GM12878 (cell line): Measurements from ENCODE around the gene HAS3. TPM values are rescaled to one million over a fixed set of nuclear protein-coding genes. Genes with fewer than 3 reads are reported as not detected.

ENCODE experiments used
- ATAC-seq: fragments of 200-7000 bp; cut with Tn5 transposase; 3 replicates; pipeline ENCODE4 v1.9.1; 2020; ENCODE audit warnings: mild to moderate bottlenecking, moderate library complexity
- BruUV-seq: library from RNA; stranded (reverse); fragments of 400-500 nt; replicated peaks from 2 replicates; lab custom pipeline; 2021; lab: Mats Ljungman, UMichigan
- CTCF ChIA-PET: fragments of 300-600 bp; sonication (Branson Sonifier 250); formaldehyde crosslinking; extraction: SDS; loops from one replicate; lab custom pipeline; 2021; ENCODE audit warnings: inconsistent platforms; lab: Yijun Ruan, JAX
- POLR2A ChIA-PET: fragments of 350-600 bp; formaldehyde crosslinking; extraction: SDS; loops from one replicate; lab custom pipeline; 2021; ENCODE audit warnings: inconsistent platforms; lab: Charles Lee
- RAD21 ChIA-PET: fragments of 300-600 bp; sonication (Branson Sonifier 250); formaldehyde crosslinking; loops from one replicate; lab custom pipeline; 2023; ENCODE audit warnings: antibody characterized with exemption; ENCODE audit not compliant: unreplicated experiment; lab: Charles Lee
- SMC1A ChIA-PET: fragments of 300-600 bp; sonication (Branson Sonifier 250); formaldehyde crosslinking; loops from one replicate; lab custom pipeline; 2023; ENCODE audit not compliant: unreplicated experiment, uncharacterized antibody; lab: Charles Lee
- DNase-seq: peaks from one replicate; pipeline ENCODE4 v3.0.0-alpha.2; 2011; ENCODE audit warnings: low read depth, low spot score
- FAIRE-seq: peaks from 3 replicates; lab custom pipeline; 2011; peaks lifted over from hg19 to GRCh38; lab: Jason Lieb, UNC
- H2AFZ ChIP-seq: 2 replicates; pipeline ENCODE4 v1.6.0; 2011; ENCODE audit warnings: low read depth, low read length, control low read depth; ENCODE audit not compliant: control insufficient read depth
- H3K27ac ChIP-seq: 2 replicates; pipeline ENCODE4 v1.5.1; 2011; ENCODE audit warnings: control low read depth; ENCODE audit not compliant: control insufficient read depth, insufficient read depth
- H3K27me3 ChIP-seq, 2 experiments: replicated peaks in 1 of 2; 2 replicates each; pipeline versions ENCODE4 v1.6.0 to v1.6.1; 2011; ENCODE audit warnings: low read length in 1 of 2; ENCODE audit not compliant: control insufficient read depth in 2 of 2, insufficient read depth in 2 of 2
- H3K36me3 ChIP-seq, 2 experiments: 2 replicates each; pipeline ENCODE4 v1.5.1; 2011; ENCODE audit warnings: low read length in 1 of 2; ENCODE audit not compliant: control insufficient read depth in 2 of 2, insufficient read depth in 2 of 2
- H3K4me1 ChIP-seq: 2 replicates; pipeline ENCODE4 v1.6.1; 2011; ENCODE audit warnings: mild to moderate bottlenecking, low read length, moderate library complexity, mixed read lengths; ENCODE audit not compliant: control insufficient read depth, insufficient read depth
- H3K4me2 ChIP-seq: 2 replicates; pipeline ENCODE4 v1.6.0; 2011; ENCODE audit warnings: control low read depth; ENCODE audit not compliant: control insufficient read depth, insufficient read depth
- H3K4me3 ChIP-seq: fragments of 200-600 bp; sonication (generic); 2 replicates; pipeline ENCODE4 v1.5.1; 2016
- H3K79me2 ChIP-seq: 2 replicates; pipeline ENCODE4 v1.6.0; 2011; ENCODE audit warnings: low read length; ENCODE audit not compliant: control insufficient read depth, insufficient read depth
- H3K9ac ChIP-seq: 2 replicates; pipeline ENCODE4 v1.8.0; 2011; ENCODE audit warnings: low read length, control low read depth, mixed read lengths; ENCODE audit not compliant: control insufficient read depth, insufficient read depth
- H3K9me3 ChIP-seq: replicated peaks from 3 replicates; pipeline ENCODE4 v1.5.1; 2011; ENCODE audit warnings: mild to moderate bottlenecking, low read length; ENCODE audit not compliant: control insufficient read depth, insufficient read depth
- H4K20me1 ChIP-seq: 2 replicates; pipeline ENCODE4 v1.6.0; 2011; ENCODE audit not compliant: control insufficient read depth, insufficient read depth
- CUX1 ChIP-seq: IDR thresholded peaks from 2 replicates; pipeline ENCODE4 v1.6.1; 2012; ENCODE audit warnings: improper control_type of control experiment, low read depth, low read length; ENCODE audit not compliant: insufficient replicate concordance
- E2F4 ChIP-seq: IDR thresholded peaks from 2 replicates; pipeline ENCODE4 v1.6.1; 2012; ENCODE audit warnings: low read depth, low read length, improper control_type of control experiment
- ELK1 ChIP-seq: IDR thresholded peaks from 2 replicates; pipeline ENCODE4 v1.6.1; 2012; ENCODE audit warnings: low read depth, low read length, improper control_type of control experiment
- SIX5 ChIP-seq: IDR thresholded peaks from 2 replicates; pipeline ENCODE4 v1.6.1; 2011; ENCODE audit warnings: mild to moderate bottlenecking, low read depth, low read length, moderate library complexity; ENCODE audit not compliant: severe bottlenecking
- SUZ12 ChIP-seq: fragments of 200-600 bp; sonication (generic); IDR thresholded peaks from one replicate; pipeline ENCODE4 v1.6.1; 2018; ENCODE audit warnings: antibody characterized with exemption, mild to moderate bottlenecking; ENCODE audit not compliant: unreplicated experiment
- USF1 ChIP-seq: IDR thresholded peaks from 2 replicates; pipeline ENCODE4 v1.6.1; 2011; ENCODE audit warnings: borderline replicate concordance, low read depth, mild to moderate bottlenecking, moderate library complexity, mixed read lengths, low read length; ENCODE audit not compliant: insufficient read depth; ENCODE audit errors: extremely low read length
- WRNIP1 ChIP-seq: IDR thresholded peaks from 2 replicates; pipeline ENCODE4 v1.6.1; 2011; ENCODE audit warnings: low read depth, low read length, improper control_type of control experiment, borderline replicate concordance
- WGBS: methylation state at CpG from one replicate; pipeline ENCODE4 v1.1.6; 2016; ENCODE audit warnings: low lambda C conversion rate; ENCODE audit not compliant: insufficient replicate concordance, insufficient coverage; ENCODE audit errors: missing lambda C conversion rate; 5-methylcytosine and 5-hydroxymethylcytosine counted together
- in situ Hi-C: fragments of 300-500 bp; cut with MboI; formaldehyde crosslinking; loops from 9 replicates; pipeline ENCODE4 v1.14.3; 2018; ENCODE audit warnings: mixed read lengths
- intact Hi-C: fragments of 100-400 bp; cut with micrococcal nuclease; formaldehyde crosslinking; loops from one replicate; pipeline ENCODE4 v1.14.2; 2022; ENCODE audit not compliant: unreplicated experiment
- polyA plus RNA-seq, 11 experiments: library from polyadenylated mRNA; depleted of rRNA in 4 of 11; unstranded in 6 of 11; stranded (reverse) in 5 of 11; fragments of >200 nt; fragmentation: Nextera tagmentation in 4 of 11; fragmentation: Illumina TruSeq in 1 of 11; extraction: Ambion mirVana in 4 of 11; extraction: Trizol in 1 of 11; gene quantifications; 1 replicate in 1 of 11; 2 replicates in 10 of 11; pipeline versions ENCODE4 v1.2.1 to v1.2.3, GENCODE V29; 2011 to 2016; ENCODE audit warnings: inconsistent platforms in 2 of 11, missing spikeins in 2 of 11, low read depth in 1 of 11
- total RNA-seq, 4 experiments: library from RNA; depleted of rRNA in 3 of 4; stranded (reverse); fragments of >200 nt in 3 of 4; fragmentation: Illumina TruSeq in 1 of 4; extraction: Trizol in 1 of 4; gene quantifications; 2 replicates each; pipeline versions ENCODE4 v1.2.1 to v1.2.3, GENCODE V29; 2013 to 2021

Gene HAS3
- total and polyA plus RNA-seq, 10 of the 15 experiments (the other 5 are each of a cell fraction or from before 2014, with no cell fraction given) = 0.06 to 0.56 (median 0.19) TPM; not detected in 2

GRCh38 chr16:69131839-69132423, 26.5 kb downstream of the HAS3 start (continued):
- TF ChIP-seq E2F4 = no peak
- TF ChIP-seq SIX5 = no peak
- TF ChIP-seq, all 136 proteins: peak for 13

GRCh38 chr16:69132424-69133252, 27.2 kb downstream of the HAS3 start, which contains the start of the genes CHTF8 and UTP4:
Gene CHTF8, minus strand, starts transcription at chr16:69132588. Its CDS starts 11,130 bp downstream, at chr16:69121458.
Gene UTP4, plus strand, starts transcription at chr16:69132649. Its CDS starts 811 bp downstream, at chr16:69133460.
- Histone ChIP-seq H3K36me3 (peaks cover 0 to 1% of the 10 kb centered on the region in 2 experiments; a peak in 1 of 4 replicates), H3K9ac (peak within 1 kb of the TSS; percentile 87), H3K79me2 (peaks cover 80% of the 10 kb centered on the region), H3K27ac (peak within 1 kb of the TSS; percentile 96), H2AFZ (peak within 1 kb of the TSS; percentile 45), H3K4me3 (peak within 1 kb of the TSS; percentile 95), H3K27me3 (no peaks in the 10 kb centered on the region), H4K20me1 (no peaks in the 10 kb centered on the region), H3K4me1 (peaks cover 2% of the 10 kb centered on the region; the same call in 1 of the 2 replicates), H3K9me3 (no peaks in the 10 kb centered on the region), H3K4me2 (peak within 1 kb of the TSS; percentile 92)
- CTCF ChIA-PET = interaction anchor here (0.9 to 2.5 kb wide), 7 partner anchors 7 to 230 kb away, joined by 3 to 15 read pairs (median 3); no protein-coding TSS in a partner anchor
- WGBS = under 1% methylated on average over 42 of the region's 78 CpGs
- ATAC-seq (peak; percentile 93), DNase-seq (no peak), FAIRE-seq (peak; percentile 59)
- POLR2A ChIA-PET = interaction anchor here (0.5 to 1.7 kb wide), 7 partner anchors 8 to 246 kb away, joined by 3 to 11 read pairs (median 4); no protein-coding TSS in a partner anchor
- intact Hi-C loops = no loop called here
- RAD21 ChIA-PET = interaction anchor here (0.6 to 1.5 kb wide), 3 partner anchors 9 to 75 kb away, joined by 3 to 4 read pairs (median 4); no protein-coding TSS in a partner anchor
- SMC1A ChIA-PET = interaction anchor here (1.0 to 1.6 kb wide), 6 partner anchors 9 to 209 kb away, joined by 3 to 11 read pairs (median 4); no protein-coding TSS in a partner anchor
- no TSS peak for BruUV-seq
- in situ Hi-C loops = no loop called here
- no peak for TF ChIP-seq ELK1
- TF ChIP-seq SUZ12 = no peak
- peak; percentile 81 for TF ChIP-seq USF1
- no peak for TF ChIP-seq WRNIP1
- TF ChIP-seq CUX1 = no peak
- TF ChIP-seq E2F4 = no peak
